GM19463 (cell line): ENCODE results near the gene ASAH2B.

Experiments used
- ATAC-seq: cut with Tn5 transposase; IDR thresholded peaks from one replicate; pipeline ENCODE4 v1.9.1; 2021; ENCODE audit warnings: mild to moderate bottlenecking, moderate library complexity; ENCODE audit not compliant: unreplicated experiment

ASAH2B gene

DNA sequence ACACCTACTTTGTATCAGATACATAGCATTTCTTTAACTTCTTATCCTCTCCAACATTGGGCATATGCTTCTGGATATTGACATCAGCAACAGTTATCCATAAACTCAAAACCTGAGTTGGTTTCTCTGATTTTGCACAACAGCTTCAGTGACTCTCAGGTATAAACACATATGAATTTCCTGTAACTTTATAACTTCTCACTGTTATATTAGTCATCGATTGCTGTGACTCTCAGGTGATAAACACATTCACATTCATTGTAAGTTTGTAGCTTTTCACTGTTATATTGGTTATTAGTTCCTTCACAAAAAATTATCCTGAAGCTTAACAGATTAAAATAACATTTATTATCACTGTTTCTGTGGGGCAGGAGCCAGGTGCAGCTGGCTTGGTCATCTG lies 57.0 kb downstream of the ASAH2B start:
- no peak for ATAC-seq

DNA sequence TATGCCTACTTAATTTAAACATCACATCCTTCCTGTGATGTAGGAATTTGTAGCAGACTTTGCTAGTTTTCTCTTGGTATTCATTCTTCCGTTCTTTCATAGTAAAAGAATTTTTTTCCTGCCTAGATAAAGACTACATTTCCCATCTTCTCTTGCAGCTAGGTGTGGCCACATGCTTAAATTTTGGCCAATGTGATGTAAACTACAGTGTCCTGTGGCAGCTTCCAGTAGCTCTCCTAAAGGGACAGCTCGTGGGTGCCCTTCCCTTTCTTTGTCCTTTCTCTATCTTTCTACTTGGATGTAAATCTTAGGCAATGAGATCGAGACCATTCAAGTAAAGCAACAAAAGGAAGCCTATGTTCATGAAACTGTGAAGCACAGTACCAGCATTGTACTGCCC lies 58.6 kb downstream of the ASAH2B start:
- ATAC-seq: no peak

DNA sequence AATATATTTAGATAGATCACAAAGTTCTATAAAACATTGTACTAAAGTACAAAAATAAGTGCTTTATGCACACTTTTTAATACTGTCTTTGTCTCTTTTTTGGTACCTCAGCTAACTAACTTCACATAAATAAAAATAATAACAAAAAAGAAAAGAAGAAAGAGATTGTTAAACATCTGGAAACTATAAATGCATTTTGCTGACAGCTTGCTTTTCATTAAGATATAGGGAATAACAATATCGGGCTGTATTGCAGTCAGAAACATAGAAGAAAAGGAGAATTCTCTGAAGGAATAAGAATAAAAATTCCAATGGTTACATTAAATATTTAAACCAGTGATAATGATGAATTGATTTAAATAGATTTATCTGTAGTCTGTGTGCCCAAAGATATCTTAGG lies 59.9 kb downstream of the ASAH2B start:
- ATAC-seq: no peak

DNA sequence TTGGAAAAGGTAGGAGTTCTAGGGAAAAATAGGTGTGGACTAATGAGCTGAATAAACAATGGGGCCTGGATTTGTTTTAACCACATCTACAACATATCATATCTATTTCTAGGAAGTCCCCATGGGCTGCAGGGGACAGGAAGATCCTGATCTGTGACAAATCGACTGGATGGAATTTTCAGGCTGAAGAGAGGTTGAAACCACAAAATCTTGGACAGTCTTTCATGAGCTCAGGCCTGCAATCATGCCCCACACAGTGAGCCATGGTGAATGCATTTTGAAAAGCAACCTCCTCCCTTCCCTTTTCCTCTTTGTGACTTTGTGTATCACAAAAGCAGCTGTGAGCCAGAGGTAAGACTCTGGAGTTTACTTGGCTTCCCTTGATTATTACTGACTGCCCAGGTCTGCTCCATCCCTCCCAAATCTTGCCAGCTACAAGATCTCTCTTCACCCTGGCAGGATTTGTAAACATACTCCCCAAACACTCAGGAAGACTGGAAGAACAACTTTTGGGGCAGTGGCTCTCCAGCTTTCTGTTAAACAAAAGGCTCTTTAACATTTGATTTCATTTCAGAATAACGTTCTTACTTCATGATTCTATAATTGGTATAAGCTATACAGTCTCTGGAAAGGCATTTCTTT lies 66.4 kb downstream of the ASAH2B start:
- ATAC-seq: no peak

DNA sequence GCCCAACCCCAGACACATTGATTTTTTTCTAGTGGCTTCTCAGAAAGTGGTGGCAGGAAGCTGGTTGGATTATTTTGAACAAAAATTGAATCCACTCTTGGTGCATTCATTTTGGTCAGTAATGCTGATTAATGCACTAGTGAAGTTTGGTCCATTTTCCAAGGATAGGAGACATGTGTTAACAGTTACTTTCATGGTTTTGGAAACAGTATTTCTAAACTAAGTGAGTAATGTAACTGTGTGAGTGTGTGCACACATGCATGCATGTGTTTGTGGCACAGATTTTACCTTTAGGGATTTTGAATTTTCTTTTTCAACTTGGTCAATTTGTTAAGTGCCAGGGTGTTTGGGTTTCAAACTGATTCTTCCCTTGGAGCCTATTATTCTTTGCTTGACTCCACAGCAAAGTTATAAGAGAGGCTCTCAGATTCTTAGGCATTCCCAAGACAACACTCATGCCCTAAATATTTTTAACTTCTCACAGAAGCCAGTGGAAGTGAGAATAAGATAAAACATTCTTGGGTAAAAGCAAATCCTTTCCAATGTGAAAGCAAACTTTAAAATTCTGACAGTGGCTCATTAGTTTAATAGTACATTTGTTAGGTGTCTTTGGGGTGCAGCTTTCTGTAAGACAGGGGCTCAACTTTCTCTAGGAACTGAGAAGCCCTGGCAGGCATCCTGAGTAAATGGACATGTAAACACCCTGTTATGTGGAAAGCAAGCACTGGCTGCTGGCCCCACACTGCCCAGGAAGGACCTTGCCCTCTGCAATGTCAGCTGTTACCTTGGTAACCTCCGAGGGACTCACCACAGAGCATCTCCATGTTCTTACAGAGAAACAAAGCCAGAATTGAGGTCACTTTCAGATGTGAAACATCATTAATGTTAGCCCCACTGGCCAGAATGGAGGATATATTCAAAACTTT lies 68.4 kb downstream of the ASAH2B start:
- no peak for ATAC-seq
